ENCODE data around the gene LRRC74B. TPM values are rescaled to one million over a fixed set of nuclear protein-coding genes. Genes with fewer than 3 reads are reported as not detected.

LRRC74B gene
- polyA plus RNA-seq, 2 donors, result 0.08 to 0.22 TPM

- H3K36me3 ChIP-seq (ENCODE audit: control insufficient read depth in 2 of 2, insufficient read depth in 2 of 2, low read length in 1 of 2), result no peaks in the 10 kb centered on the region
- H3K4me1 ChIP-seq (ENCODE audit: control insufficient read depth in 2 of 2, insufficient read depth in 2 of 2, low read length in 1 of 2), result peaks cover 3 to 17% of the 10 kb centered on the region in 2 donors
- no peak overlapping the region for H3K4me3 ChIP-seq (ENCODE audit: low read depth in 1 of 2, low read length in 2 of 2)
- H3K27ac ChIP-seq (ENCODE audit: low read depth in 2 of 2, low read length in 1 of 2), result no peak overlapping the region
- no peaks in the 10 kb centered on the region for H3K9me3 ChIP-seq (ENCODE audit: control insufficient read depth in 2 of 2, insufficient read depth in 1 of 2, low read depth in 1 of 2, low read length in 1 of 2)
- no peaks in the 10 kb centered on the region for H3K27me3 ChIP-seq (ENCODE audit: control insufficient read depth in 1 of 2, insufficient read depth in 2 of 2, low read length in 2 of 2)
- 86 to 88% methylated on average over 5 of the region's 5 CpGs for WGBS, 2 donors
Measured at GRCh38 chr22:21073482-21073881, 27.7 kb downstream of the LRRC74B start.

GRCh38 chr22:21074102-21074715, 28.5 kb downstream of the LRRC74B start:
- Histone ChIP-seq H3K27me3 (ENCODE audit: control insufficient read depth in 1 of 2, insufficient read depth in 2 of 2, low read length in 2 of 2) (no peaks in the 10 kb centered on the region), H3K4me3 (ENCODE audit: low read depth in 1 of 2, low read length in 2 of 2) (no peak overlapping the region), H3K36me3 (ENCODE audit: control insufficient read depth in 2 of 2, insufficient read depth in 2 of 2, low read length in 1 of 2) (no peaks in the 10 kb centered on the region), H3K4me1 (ENCODE audit: control insufficient read depth in 2 of 2, insufficient read depth in 2 of 2, low read length in 1 of 2) (peaks cover 3 to 17% of the 10 kb centered on the region in 2 donors), H3K9me3 (ENCODE audit: control insufficient read depth in 2 of 2, insufficient read depth in 1 of 2, low read depth in 1 of 2, low read length in 1 of 2) (no peaks in the 10 kb centered on the region), H3K27ac (ENCODE audit: low read depth in 2 of 2, low read length in 1 of 2) (no peak overlapping the region)
- WGBS, 2 donors, result 45% methylated on average over 7 of the region's 7 CpGs

- Histone ChIP-seq H3K27ac (ENCODE audit: low read depth in 2 of 2, low read length in 1 of 2) (no peak overlapping the region), H3K4me1 (ENCODE audit: control insufficient read depth in 2 of 2, insufficient read depth in 2 of 2, low read length in 1 of 2) (peaks cover 3 to 17% of the 10 kb centered on the region in 2 donors), H3K4me3 (ENCODE audit: low read depth in 1 of 2, low read length in 2 of 2) (no peak overlapping the region), H3K36me3 (ENCODE audit: control insufficient read depth in 2 of 2, insufficient read depth in 2 of 2, low read length in 1 of 2) (no peaks in the 10 kb centered on the region), H3K27me3 (ENCODE audit: control insufficient read depth in 1 of 2, insufficient read depth in 2 of 2, low read length in 2 of 2) (no peaks in the 10 kb centered on the region), H3K9me3 (ENCODE audit: control insufficient read depth in 2 of 2, insufficient read depth in 1 of 2, low read depth in 1 of 2, low read length in 1 of 2) (no peaks in the 10 kb centered on the region)
- WGBS, 2 donors, result 90 to 92% methylated on average over 14 of the region's 14 CpGs
Measured at GRCh38 chr22:21075516-21076138, 29.9 kb downstream of the LRRC74B start.

- Histone ChIP-seq H3K36me3 (ENCODE audit: control insufficient read depth in 2 of 2, insufficient read depth in 2 of 2, low read length in 1 of 2) (no peaks in the 10 kb centered on the region), H3K9me3 (ENCODE audit: control insufficient read depth in 2 of 2, insufficient read depth in 1 of 2, low read depth in 1 of 2, low read length in 1 of 2) (no peaks in the 10 kb centered on the region), H3K27ac (ENCODE audit: low read depth in 2 of 2, low read length in 1 of 2) (no peak overlapping the region), H3K4me1 (ENCODE audit: control insufficient read depth in 2 of 2, insufficient read depth in 2 of 2, low read length in 1 of 2) (peaks cover 0 to 14% of the 10 kb centered on the region in 2 donors), H3K4me3 (ENCODE audit: low read depth in 1 of 2, low read length in 2 of 2) (no peak overlapping the region), H3K27me3 (ENCODE audit: control insufficient read depth in 1 of 2, insufficient read depth in 2 of 2, low read length in 2 of 2) (no peaks in the 10 kb centered on the region)
- 83 to 88% methylated on average over 21 of the region's 21 CpGs for WGBS, 2 donors
Measured at GRCh38 chr22:21076912-21077625, 31.3 kb downstream of the LRRC74B start.

GRCh38 chr22:21077884-21078508, 32.2 kb downstream of the LRRC74B start:
- peaks cover 0 to 9% of the 10 kb centered on the region in 2 donors for H3K4me1 ChIP-seq (ENCODE audit: control insufficient read depth in 2 of 2, insufficient read depth in 2 of 2, low read length in 1 of 2)
- no peaks in the 10 kb centered on the region for H3K36me3 ChIP-seq (ENCODE audit: control insufficient read depth in 2 of 2, insufficient read depth in 2 of 2, low read length in 1 of 2)
- no peaks in the 10 kb centered on the region for H3K9me3 ChIP-seq (ENCODE audit: control insufficient read depth in 2 of 2, insufficient read depth in 1 of 2, low read depth in 1 of 2, low read length in 1 of 2)
- no peak overlapping the region for H3K27ac ChIP-seq (ENCODE audit: low read depth in 2 of 2, low read length in 1 of 2)
- H3K4me3 ChIP-seq (ENCODE audit: low read depth in 1 of 2, low read length in 2 of 2), result no peak overlapping the region
- 72 to 75% methylated on average over 16 of the region's 16 CpGs for WGBS, 2 donors
- H3K27me3 ChIP-seq (ENCODE audit: control insufficient read depth in 1 of 2, insufficient read depth in 2 of 2, low read length in 2 of 2), result no peaks in the 10 kb centered on the region

GRCh38 chr22:21078916-21079315, 33.2 kb downstream of the LRRC74B start:
- H3K36me3 ChIP-seq (ENCODE audit: control insufficient read depth in 2 of 2, insufficient read depth in 2 of 2, low read length in 1 of 2), result no peaks in the 10 kb centered on the region
- H3K9me3 ChIP-seq (ENCODE audit: control insufficient read depth in 2 of 2, insufficient read depth in 1 of 2, low read depth in 1 of 2, low read length in 1 of 2), result no peaks in the 10 kb centered on the region
- no peak overlapping the region for H3K4me3 ChIP-seq (ENCODE audit: low read depth in 1 of 2, low read length in 2 of 2)
- no peak overlapping the region for H3K27ac ChIP-seq (ENCODE audit: low read depth in 2 of 2, low read length in 1 of 2)
- H3K4me1 ChIP-seq (ENCODE audit: control insufficient read depth in 2 of 2, insufficient read depth in 2 of 2, low read length in 1 of 2), result peaks cover 0 to under 1% of the 10 kb centered on the region in 2 donors
- H3K27me3 ChIP-seq (ENCODE audit: control insufficient read depth in 1 of 2, insufficient read depth in 2 of 2, low read length in 2 of 2), result no peaks in the 10 kb centered on the region
- WGBS, 2 donors, result 83% methylated on average over 11 of the region's 11 CpGs

- Histone ChIP-seq H3K4me1 (ENCODE audit: control insufficient read depth in 2 of 2, insufficient read depth in 2 of 2, low read length in 1 of 2) (no peaks in the 10 kb centered on the region), H3K36me3 (ENCODE audit: control insufficient read depth in 2 of 2, insufficient read depth in 2 of 2, low read length in 1 of 2) (no peaks in the 10 kb centered on the region), H3K4me3 (ENCODE audit: low read depth in 1 of 2, low read length in 2 of 2) (no peak overlapping the region), H3K9me3 (ENCODE audit: control insufficient read depth in 2 of 2, insufficient read depth in 1 of 2, low read depth in 1 of 2, low read length in 1 of 2) (no peaks in the 10 kb centered on the region), H3K27me3 (ENCODE audit: control insufficient read depth in 1 of 2, insufficient read depth in 2 of 2, low read length in 2 of 2) (no peaks in the 10 kb centered on the region), H3K27ac (ENCODE audit: low read depth in 2 of 2, low read length in 1 of 2) (no peak overlapping the region)
- 86 to 91% methylated on average over 5 of the region's 5 CpGs for WGBS, 2 donors
Measured at GRCh38 chr22:21079493-21079892, 33.7 kb downstream of the LRRC74B start.

- no peaks in the 10 kb centered on the region for H3K27me3 ChIP-seq (ENCODE audit: control insufficient read depth in 1 of 2, insufficient read depth in 2 of 2, low read length in 2 of 2)
- H3K4me1 ChIP-seq (ENCODE audit: control insufficient read depth in 2 of 2, insufficient read depth in 2 of 2, low read length in 1 of 2), result no peaks in the 10 kb centered on the region
- no peak overlapping the region for H3K4me3 ChIP-seq (ENCODE audit: low read depth in 1 of 2, low read length in 2 of 2)
- H3K36me3 ChIP-seq (ENCODE audit: control insufficient read depth in 2 of 2, insufficient read depth in 2 of 2, low read length in 1 of 2), result no peaks in the 10 kb centered on the region
- H3K9me3 ChIP-seq (ENCODE audit: control insufficient read depth in 2 of 2, insufficient read depth in 1 of 2, low read depth in 1 of 2, low read length in 1 of 2), result no peaks in the 10 kb centered on the region
- 86 to 89% methylated on average over 31 of the region's 31 CpGs for WGBS, 2 donors
- H3K27ac ChIP-seq (ENCODE audit: low read depth in 2 of 2, low read length in 1 of 2), result no peak overlapping the region
Measured at GRCh38 chr22:21080435-21081137, 34.8 kb downstream of the LRRC74B start.

- H3K9me3 ChIP-seq (ENCODE audit: control insufficient read depth in 2 of 2, insufficient read depth in 1 of 2, low read depth in 1 of 2, low read length in 1 of 2), result no peaks in the 10 kb centered on the region
- H3K27me3 ChIP-seq (ENCODE audit: control insufficient read depth in 1 of 2, insufficient read depth in 2 of 2, low read length in 2 of 2), result no peaks in the 10 kb centered on the region
- WGBS, 2 donors, result 82 to 89% methylated on average over 6 of the region's 6 CpGs
- H3K27ac ChIP-seq (ENCODE audit: low read depth in 2 of 2, low read length in 1 of 2), result no peak overlapping the region
- H3K36me3 ChIP-seq (ENCODE audit: control insufficient read depth in 2 of 2, insufficient read depth in 2 of 2, low read length in 1 of 2), result no peaks in the 10 kb centered on the region
- no peaks in the 10 kb centered on the region for H3K4me1 ChIP-seq (ENCODE audit: control insufficient read depth in 2 of 2, insufficient read depth in 2 of 2, low read length in 1 of 2)
- H3K4me3 ChIP-seq (ENCODE audit: low read depth in 1 of 2, low read length in 2 of 2), result no peak overlapping the region
Measured at GRCh38 chr22:21082248-21082647, 36.5 kb downstream of the LRRC74B start.
